GM10847 (cell line): ENCODE results near the gene HSPBP1.

ENCODE experiments used
- POLR2A ChIP-seq: IDR thresholded peaks from 2 replicates; pipeline ENCODE4 v1.6.1; 2011; ENCODE audit not compliant: insufficient read length; ENCODE audit errors: extremely low read depth

Gene HSPBP1

GRCh38 chr19:55254625-55254977 is 25.3 kb downstream of the HSPBP1 start:
- TF ChIP-seq POLR2A: no peak

GRCh38 chr19:55253842-55254624 is 25.9 kb downstream of the HSPBP1 start:
- TF ChIP-seq POLR2A: peak; percentile 19

GRCh38 chr19:55252760-55253663 is 26.9 kb downstream of the HSPBP1 start:
- TF ChIP-seq POLR2A: no peak

- no peak for TF ChIP-seq POLR2A
These were observed 28.4 kb downstream of the HSPBP1 start for GRCh38 chr19:55251341-55252081.

- TF ChIP-seq POLR2A: no peak
These were observed 29.5 kb downstream of the HSPBP1 start for GRCh38 chr19:55250262-55251036.

- no peak for TF ChIP-seq POLR2A
These were observed 30.1 kb downstream of the HSPBP1 start for GRCh38 chr19:55249841-55250240.

- no peak for TF ChIP-seq POLR2A
These were observed 31.2 kb downstream of the HSPBP1 start for GRCh38 chr19:55248704-55249103.

- no peak for TF ChIP-seq POLR2A
These were observed 31.7 kb downstream of the HSPBP1 start for GRCh38 chr19:55248166-55248675.

- no peak for TF ChIP-seq POLR2A
These were observed 32.2 kb downstream of the HSPBP1 start for GRCh38 chr19:55247621-55248099.

- no peak for TF ChIP-seq POLR2A
These were observed 33.2 kb downstream of the HSPBP1 start for GRCh38 chr19:55246462-55247451.

GRCh38 chr19:55245236-55245904 is 34.5 kb downstream of the HSPBP1 start:
- TF ChIP-seq POLR2A: no peak

- no peak for TF ChIP-seq POLR2A
These were observed 35.8 kb downstream of the HSPBP1 start for GRCh38 chr19:55244004-55244680.
